Tibial nerve (tissue), 4 donors: ENCODE measurements around the gene EYS. TPM values are rescaled to one million over a fixed set of nuclear protein-coding genes. Genes with fewer than 3 reads are reported as not detected.

Experiments used
- DNase-seq, 2 donors: peaks; one replicate each; pipeline ENCODE4 v3.0.0-alpha.2; 2019; ENCODE audit warnings: low spot score in 2 of 2
- H3K27ac ChIP-seq, 4 donors: fragments of 200-600 bp; sonication (generic) in 3 of 4; one replicate each; pipeline ENCODE4 v1.5.1; 2017 to 2019; ENCODE audit warnings: mild to moderate bottlenecking in 1 of 4
- H3K27me3 ChIP-seq, 2 donors: fragments of 200-600 bp; sonication (generic) in 1 of 2; one replicate each; pipeline versions ENCODE4 v1.5.1 to v1.6.0; 2017 to 2019
- H3K36me3 ChIP-seq, 3 donors: fragments of 200-600 bp; sonication (generic); one replicate each; pipeline ENCODE4 v1.5.1; 2018 to 2019
- H3K4me1 ChIP-seq, 4 donors: fragments of 200-600 bp; sonication (generic) in 3 of 4; one replicate each; pipeline ENCODE4 v1.5.1; 2017 to 2019
- H3K4me3 ChIP-seq, 4 donors: fragments of 200-600 bp; sonication (generic) in 3 of 4; one replicate each; pipeline ENCODE4 v1.5.1; 2017 to 2019; ENCODE audit warnings: mild to moderate bottlenecking in 1 of 4, moderate library complexity in 1 of 4
- H3K9me3 ChIP-seq, 4 donors: fragments of 200-600 bp; sonication (generic) in 3 of 4; one replicate each; pipeline ENCODE4 v1.5.1; 2017 to 2019
- EP300 ChIP-seq, 2 donors: sonication (generic); formaldehyde crosslinking; IDR thresholded peaks; one replicate each; pipeline ENCODE4 v1.6.1; 2017; ENCODE audit warnings: antibody characterized with exemption in 2 of 2, mild to moderate bottlenecking in 1 of 2
- POLR2A ChIP-seq, 2 donors: fragments of 450-650 bp; IDR thresholded peaks; one replicate each; pipeline ENCODE4 v1.6.1; 2017; ENCODE audit warnings: antibody characterized with exemption in 2 of 2, mild to moderate bottlenecking in 2 of 2, moderate library complexity in 2 of 2
- WGBS, 2 donors: methylation state at CpG; one replicate each; pipeline ENCODE4 v1.1.5; 2018; 5-methylcytosine and 5-hydroxymethylcytosine counted together
- total RNA-seq, 4 donors: library from RNA; depleted of rRNA; stranded (reverse); fragments of >200 nt; gene quantifications; one replicate each; pipeline ENCODE4 v1.1.0, GENCODE V29; 2016
- TF ChIP-seq, protein P1 (sequence below), 5 experiments: fragments of 200-600 bp in 3 of 5; fragments of 450-650 bp in 2 of 5; sonication (generic) in 3 of 5; IDR thresholded peaks; one replicate each; pipeline ENCODE4 v1.5.1; 2016 to 2019; ENCODE audit warnings: antibody characterized with exemption in 5 of 5, mild to moderate bottlenecking in 3 of 5, moderate library complexity in 2 of 5

EYS gene
- total RNA-seq, 4 donors from 2014 or later = under 0.01 to 4.5 (median 0.39) TPM; not detected in 1

- Histone ChIP-seq H3K27me3 (no peaks in the 10 kb centered on the region), H3K9me3 (no peaks in the 10 kb centered on the region), H3K36me3 (no peaks in the 10 kb centered on the region), H3K4me1 (no peaks in the 10 kb centered on the region), H3K4me3 (no peak overlapping the region), H3K27ac (no peak overlapping the region)
- TF ChIP-seq, protein P1, sequence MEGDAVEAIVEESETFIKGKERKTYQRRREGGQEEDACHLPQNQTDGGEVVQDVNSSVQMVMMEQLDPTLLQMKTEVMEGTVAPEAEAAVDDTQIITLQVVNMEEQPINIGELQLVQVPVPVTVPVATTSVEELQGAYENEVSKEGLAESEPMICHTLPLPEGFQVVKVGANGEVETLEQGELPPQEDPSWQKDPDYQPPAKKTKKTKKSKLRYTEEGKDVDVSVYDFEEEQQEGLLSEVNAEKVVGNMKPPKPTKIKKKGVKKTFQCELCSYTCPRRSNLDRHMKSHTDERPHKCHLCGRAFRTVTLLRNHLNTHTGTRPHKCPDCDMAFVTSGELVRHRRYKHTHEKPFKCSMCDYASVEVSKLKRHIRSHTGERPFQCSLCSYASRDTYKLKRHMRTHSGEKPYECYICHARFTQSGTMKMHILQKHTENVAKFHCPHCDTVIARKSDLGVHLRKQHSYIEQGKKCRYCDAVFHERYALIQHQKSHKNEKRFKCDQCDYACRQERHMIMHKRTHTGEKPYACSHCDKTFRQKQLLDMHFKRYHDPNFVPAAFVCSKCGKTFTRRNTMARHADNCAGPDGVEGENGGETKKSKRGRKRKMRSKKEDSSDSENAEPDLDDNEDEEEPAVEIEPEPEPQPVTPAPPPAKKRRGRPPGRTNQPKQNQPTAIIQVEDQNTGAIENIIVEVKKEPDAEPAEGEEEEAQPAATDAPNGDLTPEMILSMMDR (IDR thresholded peaks at IDR 0.05) = no peak
- WGBS, 2 donors = 75 to 86% methylated on average over 1 of the region's 1 CpG
- DNase-seq = no peak
Observed at GRCh38 chr6:64220801-64221200, 1486.2 kb downstream of the EYS start.

DNA sequence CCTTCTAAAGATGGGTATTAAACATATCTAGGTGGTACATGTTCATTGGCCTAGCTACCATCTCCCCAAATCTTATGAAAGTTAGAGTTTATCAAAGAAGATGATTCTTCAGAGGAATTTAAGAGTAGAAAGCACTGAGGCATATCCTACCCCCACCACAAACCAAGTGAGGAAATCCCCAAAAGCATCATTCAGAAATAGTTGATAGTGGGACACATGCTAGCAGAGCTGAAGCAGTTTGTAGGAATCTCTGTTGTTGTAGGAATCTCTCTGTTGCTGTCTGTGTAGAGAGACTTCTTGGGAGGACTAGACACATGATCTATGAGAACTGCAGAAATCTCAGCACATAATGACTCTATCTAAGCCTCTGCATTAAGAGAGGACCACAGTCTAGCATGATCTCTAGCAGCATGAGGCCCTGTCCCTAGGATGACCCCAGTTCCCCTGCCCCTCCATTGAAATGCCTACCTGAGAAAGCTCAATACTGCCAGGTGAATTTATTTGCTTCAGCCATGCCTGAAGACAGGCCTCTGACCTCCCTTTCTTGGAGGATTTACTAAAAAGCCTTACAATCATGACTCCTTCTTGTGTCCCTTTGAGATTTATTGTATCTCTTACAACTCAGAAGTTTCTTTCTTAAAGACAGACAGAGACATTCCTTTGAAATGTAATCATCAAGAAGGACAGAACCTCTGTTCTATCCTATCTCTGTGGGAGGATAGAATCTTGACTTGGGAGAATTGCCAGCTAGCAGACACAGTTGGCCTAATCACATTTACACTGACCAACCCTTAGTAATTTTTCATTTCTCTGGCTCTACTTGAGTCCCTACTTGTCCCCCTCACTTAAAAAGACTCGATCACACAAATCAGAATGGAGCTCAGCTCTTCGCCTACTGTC is 1489.1 kb downstream of the EYS start:
- WGBS, 2 donors = 58 to 65% methylated on average over 2 of the region's 2 CpGs

DNA sequence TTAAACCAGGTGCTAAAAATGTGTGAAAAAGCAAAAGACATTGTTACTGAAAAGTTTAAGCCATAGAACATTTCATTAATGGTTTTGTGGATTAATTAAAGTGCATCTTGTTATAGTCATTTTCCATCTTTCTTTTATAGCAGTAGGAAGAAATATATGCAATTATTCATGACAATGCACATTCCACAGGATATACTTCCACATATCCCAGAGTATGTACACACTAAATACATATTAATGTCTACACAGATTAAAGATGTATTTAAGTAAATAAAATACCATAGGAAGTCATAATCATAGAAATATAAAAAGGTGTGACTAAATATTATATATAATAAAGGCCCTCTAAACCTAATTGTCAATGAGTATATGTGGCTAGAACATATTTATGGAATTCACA is 1492.7 kb downstream of the EYS start:
- H3K4me1 ChIP-seq = no peaks in the 10 kb centered on the region

More for the DNA sequence above, 1489.1 kb downstream of the EYS start:
- Histone ChIP-seq H3K4me1 (no peaks in the 10 kb centered on the region), H3K27me3 (no peaks in the 10 kb centered on the region), H3K36me3 (no peaks in the 10 kb centered on the region), H3K27ac (no peak overlapping the region), H3K9me3 (no peaks in the 10 kb centered on the region), H3K4me3 (no peak overlapping the region)
- no peak for DNase-seq
- TF ChIP-seq EP300 (IDR thresholded peaks at IDR 0.05) = no peak

DNA sequence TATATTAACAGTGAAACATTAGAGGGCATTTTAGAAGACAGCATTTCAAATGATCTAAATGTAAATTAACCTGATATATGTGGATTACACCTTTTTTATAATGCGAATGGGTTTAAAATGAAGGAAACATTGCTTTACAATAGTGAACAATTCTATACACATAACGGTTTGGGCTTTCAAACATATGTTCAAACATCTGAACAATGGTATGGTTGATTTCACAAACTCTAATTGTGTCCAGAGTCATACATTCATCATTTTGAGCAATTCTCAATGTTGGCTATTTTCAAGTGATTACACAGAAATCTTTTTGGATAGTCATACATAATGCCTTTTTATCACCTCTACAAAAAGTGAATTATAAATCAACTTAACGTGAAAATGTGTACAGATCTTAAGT is 1493.3 kb downstream of the EYS start:
- WGBS, 2 donors = 38 to 45% methylated on average over 3 of the region's 3 CpGs

More for the DNA sequence above, 1492.7 kb downstream of the EYS start:
- no peak overlapping the region for H3K27ac ChIP-seq
- no peaks in the 10 kb centered on the region for H3K36me3 ChIP-seq
- no peaks in the 10 kb centered on the region for H3K27me3 ChIP-seq
- no peak for DNase-seq
- no peak overlapping the region for H3K4me3 ChIP-seq
- no peaks in the 10 kb centered on the region for H3K9me3 ChIP-seq
- TF ChIP-seq POLR2A (IDR thresholded peaks at IDR 0.05) = no peak
- TF ChIP-seq, protein P1 (IDR thresholded peaks at IDR 0.05) = no peak
- TF ChIP-seq EP300 (IDR thresholded peaks at IDR 0.05) = no peak

DNA sequence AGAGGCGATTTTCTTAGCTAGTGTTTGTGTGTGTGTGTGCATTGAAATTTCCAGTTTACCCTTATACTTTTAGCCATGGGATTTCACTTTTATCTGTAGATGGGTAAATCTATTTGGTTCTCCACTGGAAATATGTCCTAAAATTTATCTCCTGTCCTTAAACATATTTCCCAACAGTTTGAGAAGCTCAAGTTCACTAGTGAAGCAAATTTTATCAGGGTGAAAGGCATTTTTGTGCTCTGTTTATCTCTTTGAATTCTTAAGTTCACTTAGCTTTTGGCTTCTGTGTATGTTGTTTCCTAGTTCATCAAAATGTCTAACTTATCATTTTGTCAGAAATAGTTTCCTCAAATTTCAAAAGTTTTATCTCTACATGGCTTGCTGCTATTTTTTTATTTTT is 1509.8 kb downstream of the EYS start:
- TF ChIP-seq, protein P1 (IDR thresholded peaks at IDR 0.05) = no peak
- TF ChIP-seq EP300 (IDR thresholded peaks at IDR 0.05) (no peak), POLR2A (IDR thresholded peaks at IDR 0.05) (no peak)
- no peaks in the 10 kb centered on the region for H3K36me3 ChIP-seq
- no peaks in the 10 kb centered on the region for H3K27me3 ChIP-seq
- no peaks in the 10 kb centered on the region for H3K9me3 ChIP-seq
- no peak overlapping the region for H3K4me3 ChIP-seq
- whole genome bisulfite sequencing, 2 donors = 92 to 97% methylated on average over 1 of the region's 1 CpG
- DNase-seq = no peak
- H3K4me1 ChIP-seq = no peaks in the 10 kb centered on the region
- H3K27ac ChIP-seq = no peak overlapping the region

More for the DNA sequence above, 1493.3 kb downstream of the EYS start:
- no peak for DNase-seq
- Histone ChIP-seq H3K27ac (no peak overlapping the region), H3K4me3 (no peak overlapping the region), H3K27me3 (no peaks in the 10 kb centered on the region), H3K4me1 (no peaks in the 10 kb centered on the region), H3K36me3 (no peaks in the 10 kb centered on the region), H3K9me3 (no peaks in the 10 kb centered on the region)
- TF ChIP-seq EP300 (IDR thresholded peaks at IDR 0.05) (no peak), POLR2A (IDR thresholded peaks at IDR 0.05) (no peak)
- TF ChIP-seq, protein P1 (IDR thresholded peaks at IDR 0.05) = no peak
